ENCODE results near the gene ZNF578. TPM values are rescaled to one million over a fixed set of nuclear protein-coding genes. Genes with fewer than 3 reads are reported as not detected.
"Not testable (repeated sequence)": the region's sequence is repeated elsewhere in the genome, so short reads cannot be mapped to it uniquely, and the experiment has no call there.

The ZNF578 gene
- total RNA-seq, 1 experiment from 2014 or later: not detected

DNA sequence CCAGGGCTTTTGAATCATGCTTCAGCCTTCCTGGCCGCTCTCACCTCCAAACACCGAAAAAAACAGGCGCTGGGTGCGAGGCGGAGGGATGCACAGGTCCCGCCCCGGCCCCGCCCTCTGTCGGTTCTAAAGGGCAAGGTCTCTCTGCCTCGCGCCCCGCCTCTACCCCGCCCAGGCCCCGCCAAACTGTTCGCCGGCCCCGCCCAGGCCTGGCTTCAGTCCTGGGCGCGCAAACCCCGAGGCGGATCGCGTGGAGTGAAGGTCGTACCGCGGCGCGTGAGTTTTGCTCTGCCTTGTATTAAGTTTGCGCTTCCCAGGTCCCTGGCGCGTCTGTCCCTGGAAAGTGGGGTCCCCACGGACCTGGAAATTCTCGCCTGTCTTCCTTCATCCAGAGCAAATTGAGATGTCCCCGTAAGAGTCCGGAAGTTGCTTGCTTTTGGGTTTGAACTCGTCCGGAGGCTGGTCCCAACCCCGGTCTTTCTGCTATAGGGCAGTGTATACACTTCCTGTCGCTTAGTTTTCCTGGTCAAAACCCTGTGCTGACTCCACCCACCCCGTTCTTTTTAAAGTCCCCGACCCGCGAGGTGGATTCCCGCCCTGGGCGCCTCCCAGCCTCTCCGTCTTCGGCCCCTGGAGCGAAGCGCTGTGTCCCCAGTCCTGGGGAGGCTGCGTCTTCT is 82.6 kb downstream of the ZNF578 start:
- H3K27me3 ChIP-seq (replicated peaks; ENCODE audit: control insufficient read depth, insufficient read depth, low read length): no peaks in the 10 kb centered on the region
- peaks cover 14% of the 10 kb centered on the region for H3K9me3 Mint-ChIP-seq (ENCODE audit: unreplicated experiment)
- TF ChIP-seq, protein P1, sequence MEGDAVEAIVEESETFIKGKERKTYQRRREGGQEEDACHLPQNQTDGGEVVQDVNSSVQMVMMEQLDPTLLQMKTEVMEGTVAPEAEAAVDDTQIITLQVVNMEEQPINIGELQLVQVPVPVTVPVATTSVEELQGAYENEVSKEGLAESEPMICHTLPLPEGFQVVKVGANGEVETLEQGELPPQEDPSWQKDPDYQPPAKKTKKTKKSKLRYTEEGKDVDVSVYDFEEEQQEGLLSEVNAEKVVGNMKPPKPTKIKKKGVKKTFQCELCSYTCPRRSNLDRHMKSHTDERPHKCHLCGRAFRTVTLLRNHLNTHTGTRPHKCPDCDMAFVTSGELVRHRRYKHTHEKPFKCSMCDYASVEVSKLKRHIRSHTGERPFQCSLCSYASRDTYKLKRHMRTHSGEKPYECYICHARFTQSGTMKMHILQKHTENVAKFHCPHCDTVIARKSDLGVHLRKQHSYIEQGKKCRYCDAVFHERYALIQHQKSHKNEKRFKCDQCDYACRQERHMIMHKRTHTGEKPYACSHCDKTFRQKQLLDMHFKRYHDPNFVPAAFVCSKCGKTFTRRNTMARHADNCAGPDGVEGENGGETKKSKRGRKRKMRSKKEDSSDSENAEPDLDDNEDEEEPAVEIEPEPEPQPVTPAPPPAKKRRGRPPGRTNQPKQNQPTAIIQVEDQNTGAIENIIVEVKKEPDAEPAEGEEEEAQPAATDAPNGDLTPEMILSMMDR (IDR thresholded peaks at IDR 0.05; ENCODE audit: insufficient read depth in 1 of 2, low read depth in 1 of 2, low read length in 1 of 2, severe bottlenecking in 1 of 2, unreplicated experiment in 1 of 2): no peak
- no peaks in the 10 kb centered on the region for H3K9me3 ChIP-seq
- no TSS peak for BruUV-seq (replicated peaks)
- DNase-seq: no peak
- CTCF ChIA-PET: no interaction called here
- no peak overlapping the region for H3K27ac Mint-ChIP-seq (ENCODE audit: unreplicated experiment)
- no peak overlapping the region for H3K4me3 Mint-ChIP-seq (ENCODE audit: unreplicated experiment)
- H3K4me3 ChIP-seq (ENCODE audit: low read depth, low read length): no peak overlapping the region
- H3K36me3 ChIP-seq (ENCODE audit: control insufficient read depth, insufficient read depth, low read length): peaks cover 4% of the 10 kb centered on the region
- no peaks in the 10 kb centered on the region for H3K4me1 Mint-ChIP-seq (ENCODE audit: low read depth, unreplicated experiment)
- intact Hi-C loops (cut with micrococcal nuclease; ENCODE audit: unreplicated experiment): no loop called here
- POLR2A ChIA-PET: no interaction called here
- H3K4me1 ChIP-seq: no peaks in the 10 kb centered on the region
- peaks cover 58% of the 10 kb centered on the region for H3K36me3 Mint-ChIP-seq (ENCODE audit: insufficient read depth, unreplicated experiment)
- no peaks in the 10 kb centered on the region for H3K27me3 Mint-ChIP-seq (ENCODE audit: insufficient read depth, unreplicated experiment)

DNA sequence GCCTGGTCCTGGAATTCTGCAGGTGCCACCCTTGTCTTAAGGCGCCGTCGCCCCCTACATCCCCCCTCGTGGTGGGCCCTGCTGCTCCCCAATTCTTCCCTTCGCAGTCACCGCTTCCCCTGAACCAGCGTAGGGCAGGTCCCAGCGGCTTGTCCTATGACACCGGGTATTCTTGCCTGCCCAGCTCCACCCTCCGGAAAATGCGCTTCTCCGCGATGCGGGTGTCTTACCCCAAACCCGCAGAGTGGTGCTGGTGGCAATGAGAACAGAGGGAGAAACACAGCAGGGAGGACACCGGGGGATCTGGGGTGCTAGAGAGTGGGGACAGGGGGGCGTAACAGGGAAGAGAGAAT is 83.1 kb downstream of the ZNF578 start:
- no peak overlapping the region for H3K4me3 ChIP-seq (ENCODE audit: low read depth, low read length)
- H3K36me3 ChIP-seq (ENCODE audit: control insufficient read depth, insufficient read depth, low read length): peaks cover 4% of the 10 kb centered on the region; the same call in 1 of the 2 replicates
- no peaks in the 10 kb centered on the region for H3K4me1 ChIP-seq
- H3K9me3 Mint-ChIP-seq (ENCODE audit: unreplicated experiment): peaks cover 14% of the 10 kb centered on the region
- no peaks in the 10 kb centered on the region for H3K9me3 ChIP-seq
- H3K27me3 ChIP-seq (replicated peaks; ENCODE audit: control insufficient read depth, insufficient read depth, low read length): no peaks in the 10 kb centered on the region
- intact Hi-C loops (cut with micrococcal nuclease; ENCODE audit: unreplicated experiment): no loop called here
- POLR2A ChIA-PET: no interaction called here
- H3K27ac Mint-ChIP-seq (ENCODE audit: unreplicated experiment): no peak overlapping the region
- H3K4me1 Mint-ChIP-seq (ENCODE audit: low read depth, unreplicated experiment): no peaks in the 10 kb centered on the region
- no peak for DNase-seq
- CTCF ChIA-PET: no interaction called here
- BruUV-seq (replicated peaks): no TSS peak
- no peak overlapping the region for H3K4me3 Mint-ChIP-seq (ENCODE audit: unreplicated experiment)
- H3K36me3 Mint-ChIP-seq (ENCODE audit: insufficient read depth, unreplicated experiment): peaks cover 64% of the 10 kb centered on the region
- no peaks in the 10 kb centered on the region for H3K27me3 Mint-ChIP-seq (ENCODE audit: insufficient read depth, unreplicated experiment)
- TF ChIP-seq, protein P1 (IDR thresholded peaks at IDR 0.05; ENCODE audit: insufficient read depth in 1 of 2, low read depth in 1 of 2, low read length in 1 of 2, severe bottlenecking in 1 of 2, unreplicated experiment in 1 of 2): no peak

DNA sequence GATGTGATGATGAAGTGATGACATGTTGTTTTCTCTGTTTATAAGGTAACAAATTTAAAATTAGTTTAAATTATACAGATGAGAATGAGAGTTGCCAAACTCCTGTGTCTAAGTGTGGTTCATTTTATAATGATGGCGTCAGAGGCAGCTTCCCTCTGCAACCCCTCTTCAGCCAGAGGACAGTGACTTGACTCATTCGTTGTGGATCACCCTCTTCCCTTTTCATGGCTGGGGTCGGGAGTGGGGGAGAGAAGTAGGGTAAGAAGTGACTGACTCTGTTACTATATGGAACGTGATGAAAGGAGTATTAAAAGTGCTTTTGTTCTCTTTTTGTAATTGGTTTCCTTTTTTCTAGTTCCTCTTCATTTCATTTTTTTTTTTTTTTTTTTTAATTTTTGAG is 85.5 kb downstream of the ZNF578 start:
- H3K4me1 ChIP-seq; H3K27me3 ChIP-seq (replicated peaks; ENCODE audit: control insufficient read depth, insufficient read depth, low read length); H3K36me3 ChIP-seq (ENCODE audit: control insufficient read depth, insufficient read depth, low read length); H3K27ac Mint-ChIP-seq (ENCODE audit: unreplicated experiment); H3K4me3 ChIP-seq (ENCODE audit: low read depth, low read length); H3K4me3 Mint-ChIP-seq (ENCODE audit: unreplicated experiment); DNase-seq; intact Hi-C loops (cut with micrococcal nuclease; ENCODE audit: unreplicated experiment); H3K9me3 ChIP-seq; H3K4me1 Mint-ChIP-seq (ENCODE audit: low read depth, unreplicated experiment); BruUV-seq (replicated peaks); POLR2A ChIA-PET; CTCF ChIA-PET; H3K27me3 Mint-ChIP-seq (ENCODE audit: insufficient read depth, unreplicated experiment): not testable (repeated sequence)
- Mint-ChIP-seq H3K36me3 (ENCODE audit: insufficient read depth, unreplicated experiment) (peaks cover 73% of the 10 kb centered on the region), H3K9me3 (ENCODE audit: unreplicated experiment) (peaks cover 14% of the 10 kb centered on the region)

DNA sequence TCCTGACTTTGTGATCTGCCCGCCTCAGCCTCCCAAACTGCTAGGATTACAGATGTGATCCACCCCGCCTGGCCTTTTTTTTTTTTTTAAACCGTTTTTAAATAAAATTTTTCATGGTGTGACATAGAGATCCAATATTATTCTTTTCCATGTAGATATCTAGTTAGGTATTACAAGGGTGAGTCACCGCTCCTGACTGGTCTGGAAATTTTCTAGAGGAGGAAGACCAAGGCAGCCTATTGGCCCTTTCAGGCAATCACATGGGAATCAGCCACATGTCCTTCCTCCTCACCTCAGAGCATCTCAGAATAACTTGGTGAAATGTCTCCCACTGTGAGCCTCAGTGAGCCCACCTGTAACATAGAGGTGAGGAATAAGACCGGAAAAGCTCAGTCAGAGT is 87.8 kb downstream of the ZNF578 start:
- H3K27me3 ChIP-seq (replicated peaks; ENCODE audit: control insufficient read depth, insufficient read depth, low read length); H3K27ac Mint-ChIP-seq (ENCODE audit: unreplicated experiment); H3K4me3 ChIP-seq (ENCODE audit: low read depth, low read length); H3K27me3 Mint-ChIP-seq (ENCODE audit: insufficient read depth, unreplicated experiment); H3K36me3 ChIP-seq (ENCODE audit: control insufficient read depth, insufficient read depth, low read length); intact Hi-C loops (cut with micrococcal nuclease; ENCODE audit: unreplicated experiment); BruUV-seq (replicated peaks); CTCF ChIA-PET; H3K4me1 ChIP-seq; H3K4me1 Mint-ChIP-seq (ENCODE audit: low read depth, unreplicated experiment); POLR2A ChIA-PET; H3K9me3 ChIP-seq; DNase-seq; H3K4me3 Mint-ChIP-seq (ENCODE audit: unreplicated experiment): not testable (repeated sequence)
- Mint-ChIP-seq H3K36me3 (ENCODE audit: insufficient read depth, unreplicated experiment) (peaks cover 68% of the 10 kb centered on the region), H3K9me3 (ENCODE audit: unreplicated experiment) (peaks cover 14% of the 10 kb centered on the region)

Measured in Caco-2 (cell line).